ENCODE measurements around the gene TMEM81. TPM values are rescaled to one million over a fixed set of nuclear protein-coding genes. Genes with fewer than 3 reads are reported as not detected.

Gene TMEM81
- polyA plus RNA-seq, 10 donors = 1.8 to 3.0 (median 2.1) TPM

GRCh38 chr1:205038132-205038786 lies 46.0 kb downstream of the TMEM81 start:
- DNase-seq = no peak

- no peak for DNase-seq
Measured at GRCh38 chr1:205037539-205037938, 46.7 kb downstream of the TMEM81 start.

Other genes with a start within 250 kb of the TMEM81 start
- gene NFASC, start 213.6 kb downstream of the TMEM81 start, polyA plus RNA-seq (ENCODE audit: insufficient read length in 10 of 10) = 1 to 10 TPM in 6 of 10 donors, under 1 TPM in 4; 0.71 to 3.5 (median 1.1) TPM
- 1 to 10 TPM in 7 of 10 donors, under 1 TPM in 3; 0.57 to 2.1 (median 1.2) TPM for gene CNTN2, start 41.2 kb downstream of the TMEM81 start, polyA plus RNA-seq (ENCODE audit: insufficient read length in 10 of 10)
- gene RBBP5, start 37.5 kb upstream of the TMEM81 start, polyA plus RNA-seq (ENCODE audit: insufficient read length in 10 of 10) = 10 to 100 TPM in 8 of 10 donors, 1 to 10 TPM in 2; 8.3 to 14.0 (median 11.2) TPM
- gene DSTYK, start 127.2 kb upstream of the TMEM81 start, polyA plus RNA-seq (ENCODE audit: insufficient read length in 10 of 10) = 1 to 10 TPM; 4.9 to 8.8 (median 7.5) TPM
- 10 to 100 TPM in 4 of 10 donors, 1 to 10 TPM in 6; 7.7 to 19.9 (median 9.1) TPM for gene TMCC2, start 143.5 kb upstream of the TMEM81 start, polyA plus RNA-seq (ENCODE audit: insufficient read length in 10 of 10)
- 1 to 10 TPM in 1 of 10 donors, under 1 TPM in 9; 0.28 to 1.2 (median 0.65) TPM for gene NUAK2, start 237.3 kb upstream of the TMEM81 start, polyA plus RNA-seq (ENCODE audit: insufficient read length in 10 of 10)